Measurements from ENCODE around the gene SH3RF1. TPM values are rescaled to one million over a fixed set of nuclear protein-coding genes. Genes with fewer than 3 reads are reported as not detected.

Gene SH3RF1
- total RNA-seq, 2 donors from 2014 or later: 37.6 to 68.8 TPM

GRCh38 chr4:169231647-169232262 lies 39.0 kb downstream of the SH3RF1 start:
- no peak overlapping the region for H3K4me3 Mint-ChIP-seq
- H3K27ac ChIP-seq (ENCODE audit: low read depth, low read length): no peak overlapping the region
- 79 to 85% methylated on average over 4 of the region's 4 CpGs for WGBS, 2 experiments (ENCODE audit: insufficient coverage in 1 of 2, insufficient read length in 1 of 2)

GRCh38 chr4:169229571-169230028 lies 41.2 kb downstream of the SH3RF1 start:
- no peak overlapping the region for H3K9ac ChIP-seq (ENCODE audit: extremely low read depth, low read length, poor library complexity, severe bottlenecking)
- H3K27me3 Mint-ChIP-seq (ENCODE audit: insufficient read depth): no peaks in the 10 kb centered on the region
- 90% methylated on average over 5 to 6 of the region's 6 CpGs for WGBS, 2 experiments (ENCODE audit: insufficient coverage in 1 of 2, insufficient read length in 1 of 2)

More at GRCh38 chr4:169231647-169232262, 39.0 kb downstream of the SH3RF1 start:
- no peak overlapping the region for H3K4me3 ChIP-seq (ENCODE audit: low read length)
- Mint-ChIP-seq H3K4me1 (peaks cover 4% of the 10 kb centered on the region), H3K27me3 (ENCODE audit: insufficient read depth) (no peaks in the 10 kb centered on the region), H3K36me3 (ENCODE audit: low read depth) (peaks cover 21% of the 10 kb centered on the region), H3K9me3 (peaks cover 6% of the 10 kb centered on the region), H3K27ac (no peak overlapping the region)
- H3K4me1 ChIP-seq (ENCODE audit: control insufficient read depth, insufficient read depth, low read length): no peaks in the 10 kb centered on the region
- no peaks in the 10 kb centered on the region for H3K9me3 ChIP-seq (ENCODE audit: control insufficient read depth, low read length)
- no peaks in the 10 kb centered on the region for H3K27me3 ChIP-seq (ENCODE audit: control insufficient read depth, insufficient read depth, low read length, poor library complexity, severe bottlenecking)
- DNase-seq: no peak
- H3K9ac ChIP-seq (ENCODE audit: extremely low read depth, low read length, poor library complexity, severe bottlenecking): no peak overlapping the region
- peaks cover 41% of the 10 kb centered on the region for H3K36me3 ChIP-seq (ENCODE audit: control insufficient read depth, insufficient read depth, low read length)
- TF ChIP-seq CTCF (conservative IDR thresholded peaks at IDR 0.05): no peak

GRCh38 chr4:169228076-169228475 lies 42.7 kb downstream of the SH3RF1 start:
- no peak for TF ChIP-seq CTCF (conservative IDR thresholded peaks at IDR 0.05)
- H3K27ac Mint-ChIP-seq: no peak overlapping the region
- no peak overlapping the region for H3K4me3 ChIP-seq (ENCODE audit: low read length)

More at GRCh38 chr4:169229571-169230028, 41.2 kb downstream of the SH3RF1 start:
- no peak overlapping the region for H3K27ac Mint-ChIP-seq
- no peak for TF ChIP-seq CTCF (conservative IDR thresholded peaks at IDR 0.05)
- Histone ChIP-seq H3K36me3 (ENCODE audit: control insufficient read depth, insufficient read depth, low read length) (peaks cover 56% of the 10 kb centered on the region), H3K27me3 (ENCODE audit: control insufficient read depth, insufficient read depth, low read length, poor library complexity, severe bottlenecking) (no peaks in the 10 kb centered on the region), H3K4me1 (ENCODE audit: control insufficient read depth, insufficient read depth, low read length) (no peaks in the 10 kb centered on the region), H3K9me3 (ENCODE audit: control insufficient read depth, low read length) (no peaks in the 10 kb centered on the region), H3K27ac (ENCODE audit: low read depth, low read length) (no peak overlapping the region), H3K4me3 (ENCODE audit: low read length) (no peak overlapping the region)
- H3K4me1 Mint-ChIP-seq: peaks cover 4% of the 10 kb centered on the region
- H3K36me3 Mint-ChIP-seq (ENCODE audit: low read depth): peaks cover 19% of the 10 kb centered on the region
- H3K4me3 Mint-ChIP-seq: no peak overlapping the region
- DNase-seq: no peak
- peaks cover 6% of the 10 kb centered on the region for H3K9me3 Mint-ChIP-seq

More at GRCh38 chr4:169228076-169228475, 42.7 kb downstream of the SH3RF1 start:
- Histone ChIP-seq H3K36me3 (ENCODE audit: control insufficient read depth, insufficient read depth, low read length) (peaks cover 62% of the 10 kb centered on the region), H3K4me1 (ENCODE audit: control insufficient read depth, insufficient read depth, low read length) (no peaks in the 10 kb centered on the region), H3K9ac (ENCODE audit: extremely low read depth, low read length, poor library complexity, severe bottlenecking) (no peak overlapping the region), H3K27me3 (ENCODE audit: control insufficient read depth, insufficient read depth, low read length, poor library complexity, severe bottlenecking) (no peaks in the 10 kb centered on the region), H3K27ac (ENCODE audit: low read depth, low read length) (no peak overlapping the region), H3K9me3 (ENCODE audit: control insufficient read depth, low read length) (no peaks in the 10 kb centered on the region)
- no peak for DNase-seq
- Mint-ChIP-seq H3K27me3 (ENCODE audit: insufficient read depth) (no peaks in the 10 kb centered on the region), H3K9me3 (peaks cover 6% of the 10 kb centered on the region), H3K36me3 (ENCODE audit: low read depth) (peaks cover 19% of the 10 kb centered on the region), H3K4me1 (no peaks in the 10 kb centered on the region), H3K4me3 (no peak overlapping the region)
- WGBS, 2 experiments (ENCODE audit: insufficient coverage in 1 of 2, insufficient read length in 1 of 2): 83 to 95% methylated on average over 1 of the region's 1 CpG

Measured in endodermal cell (in vitro differentiated cells).